Stimulated activated CD4-positive, alpha-beta T cell treated with anti-CD3 and anti-CD28 coated beads, Interleukin-1b, Interleukin-23, amount 100 ng/mL, for 1 hour (primary cell): ENCODE results near the gene DIAPH2.

Experiments used
- DNase-seq, 2 donors: peaks; one replicate each; pipeline ENCODE4 v3.0.0-alpha.2; 2020; ENCODE audit warnings: low read depth in 2 of 2

Gene DIAPH2

DNA sequence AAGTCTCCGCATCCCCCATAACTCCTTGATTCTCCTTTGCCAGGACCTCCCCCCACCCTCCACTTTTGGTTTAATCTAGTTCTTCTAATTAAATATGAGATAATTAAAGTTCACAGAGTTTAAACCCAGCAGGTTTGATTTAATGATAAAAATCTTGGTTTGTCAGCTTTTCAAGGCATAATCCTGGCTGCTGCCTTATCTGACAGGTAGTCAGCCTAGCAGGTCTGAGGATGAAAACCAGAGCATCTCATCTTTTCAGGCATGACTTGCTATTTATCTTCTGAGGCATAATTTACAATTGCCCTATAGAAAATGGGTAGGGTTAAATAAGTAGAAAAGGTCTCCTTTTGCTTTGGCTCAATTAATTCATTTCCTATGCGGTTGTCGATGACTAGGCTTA, 790.3 kb downstream of the DIAPH2 start:
- DNase-seq = no peak

DNA sequence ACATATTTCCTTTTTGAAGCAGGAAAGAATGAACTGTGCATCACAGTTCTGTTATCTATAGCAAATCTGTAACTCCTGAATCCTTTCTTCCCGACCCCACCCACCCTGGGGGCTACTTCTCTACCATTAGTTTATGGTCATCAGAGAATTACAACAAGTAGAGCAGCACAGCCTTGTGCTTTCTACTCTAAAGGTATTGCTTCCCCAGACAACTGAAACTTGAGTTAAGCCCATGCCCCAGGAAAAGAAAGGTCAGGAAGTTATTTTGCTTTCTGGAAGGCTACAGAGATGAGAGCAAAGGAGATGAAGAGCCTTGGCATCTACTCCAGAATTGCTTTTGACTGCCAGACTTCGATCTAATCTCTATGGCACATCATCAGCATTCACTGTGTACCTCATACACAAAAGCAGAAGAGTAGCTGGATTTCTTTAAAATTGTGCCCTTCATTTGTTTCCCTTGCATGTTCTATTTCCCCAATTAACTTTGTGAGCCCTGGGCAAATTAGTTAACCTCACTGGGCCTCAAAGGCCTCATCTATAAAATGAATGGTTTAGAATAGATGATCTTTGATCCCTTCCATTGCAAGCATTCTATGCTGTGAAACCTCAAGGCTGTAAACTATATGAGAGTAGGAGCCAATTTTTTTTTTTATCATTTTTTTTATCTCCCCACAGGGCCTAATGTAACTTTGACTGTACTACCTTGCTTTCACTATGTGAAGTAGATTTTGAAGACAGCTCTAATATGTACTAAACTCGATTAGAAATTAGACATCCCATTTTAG, 794.7 kb downstream of the DIAPH2 start:
- no peak for DNase-seq

DNA sequence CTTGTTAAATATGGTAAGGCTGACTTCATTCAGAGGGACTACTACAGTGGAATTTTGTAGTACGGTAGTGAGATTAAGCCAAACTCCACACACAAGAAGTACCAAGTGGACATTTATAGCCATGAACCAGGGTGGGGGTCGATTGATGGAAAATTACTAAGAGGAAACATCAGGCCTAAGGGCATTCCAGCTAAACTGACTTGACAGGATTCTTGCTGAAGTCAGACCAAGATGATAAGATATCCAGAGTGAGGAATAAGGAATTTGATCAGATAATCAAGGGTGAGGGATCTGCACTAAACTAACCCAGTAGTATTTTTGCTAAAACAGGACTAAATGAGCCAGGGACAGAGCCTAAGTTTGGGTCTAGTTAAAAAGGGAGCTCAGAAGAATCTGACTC, 796.6 kb downstream of the DIAPH2 start:
- no peak for DNase-seq

DNA sequence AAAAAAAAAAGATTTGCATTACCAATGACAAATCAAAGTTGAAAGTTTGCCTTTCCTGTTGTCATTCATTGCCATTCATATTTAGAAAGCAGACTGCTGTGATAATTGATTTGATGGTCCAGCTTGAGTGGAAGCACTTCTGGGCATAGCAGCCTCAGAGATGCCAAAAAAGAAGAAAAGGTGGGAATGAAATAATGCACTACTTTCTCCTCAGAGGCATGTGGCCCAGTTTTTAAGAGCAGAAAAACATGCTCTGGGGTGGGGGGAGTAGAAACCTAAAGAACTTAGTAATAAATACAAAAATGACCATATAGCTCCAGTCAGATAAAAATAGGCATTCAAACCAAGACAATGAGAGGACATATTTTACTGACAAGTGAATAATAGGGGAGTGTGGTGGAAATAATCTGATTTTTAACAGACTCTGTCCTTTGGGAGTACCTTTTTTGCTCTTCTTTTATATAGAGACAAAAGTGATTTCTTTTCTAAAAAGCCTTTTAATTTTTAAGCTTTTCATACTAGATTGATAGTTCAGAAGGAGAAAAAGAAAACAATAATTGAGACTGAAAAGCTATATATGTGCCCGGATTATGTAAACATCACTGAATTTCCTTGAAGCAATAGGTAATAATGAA, 798.1 kb downstream of the DIAPH2 start:
- no peak for DNase-seq

DNA sequence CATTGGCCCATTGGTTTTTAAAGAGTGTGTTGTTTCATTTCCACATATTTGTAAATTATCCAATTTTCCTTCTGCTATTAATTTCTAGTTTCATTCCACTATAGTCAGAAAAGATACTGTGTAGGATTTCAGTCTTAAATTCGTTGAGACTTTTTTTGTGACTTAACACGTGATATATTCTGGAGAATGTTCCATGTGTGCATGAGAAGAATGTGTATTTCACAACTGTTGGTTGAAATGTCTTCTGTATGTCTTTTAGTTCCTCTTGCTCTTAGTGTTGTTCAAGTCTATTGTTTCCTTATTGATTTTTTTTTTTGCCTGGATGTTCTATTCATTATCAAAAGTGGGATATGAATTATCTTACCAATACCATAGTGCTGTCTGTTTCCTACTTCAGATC, 806.0 kb downstream of the DIAPH2 start:
- DNase-seq = no peak

DNA sequence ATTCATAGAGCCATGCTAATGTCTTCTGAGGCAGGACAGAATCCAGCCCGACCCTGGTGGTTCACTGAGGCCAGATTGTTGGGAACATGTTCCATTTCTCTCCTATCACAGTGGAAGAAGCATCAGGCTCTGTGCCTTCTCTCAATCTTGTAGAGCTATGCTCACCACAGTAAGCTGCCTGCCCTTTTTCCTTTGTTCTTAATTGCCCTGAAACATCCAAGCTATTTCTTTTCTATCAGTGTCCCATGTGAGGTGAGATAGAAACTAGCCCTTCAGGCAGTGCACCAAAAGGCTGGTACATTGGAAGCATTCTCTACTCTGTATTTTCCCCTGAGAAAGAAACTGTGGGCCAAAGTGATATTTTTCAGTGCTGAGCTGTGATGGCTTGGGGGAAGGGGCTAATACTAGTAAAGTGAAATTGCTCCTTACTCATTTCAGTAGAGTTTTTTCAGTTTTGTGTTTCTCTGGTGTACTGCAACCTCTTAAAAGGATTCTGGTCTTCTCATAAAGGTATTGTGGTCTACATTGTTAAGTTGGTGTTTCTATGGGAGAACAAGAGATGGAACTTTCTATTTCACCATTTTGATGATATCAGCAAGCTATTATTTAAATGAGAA, 810.2 kb downstream of the DIAPH2 start:
- DNase-seq = no peak

DNA sequence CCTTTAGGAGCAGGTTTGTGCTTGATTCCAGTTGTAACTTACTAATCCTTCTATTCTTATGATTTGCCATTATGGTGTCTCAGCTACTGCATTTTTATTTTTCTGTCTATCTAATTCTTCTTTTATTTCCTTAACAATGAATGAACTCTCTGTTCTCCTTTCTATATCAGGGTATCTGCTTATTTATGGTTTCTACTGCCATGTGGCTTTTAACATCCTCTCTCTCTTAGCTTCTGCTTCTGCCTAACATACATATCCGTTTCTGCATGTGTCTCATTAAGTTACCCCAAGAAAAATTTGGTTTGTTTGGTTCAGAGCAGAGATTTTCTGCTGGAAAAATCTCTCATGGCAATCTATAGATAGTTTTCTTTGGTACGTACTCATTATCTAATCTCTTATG, 813.5 kb downstream of the DIAPH2 start:
- DNase-seq = no peak

DNA sequence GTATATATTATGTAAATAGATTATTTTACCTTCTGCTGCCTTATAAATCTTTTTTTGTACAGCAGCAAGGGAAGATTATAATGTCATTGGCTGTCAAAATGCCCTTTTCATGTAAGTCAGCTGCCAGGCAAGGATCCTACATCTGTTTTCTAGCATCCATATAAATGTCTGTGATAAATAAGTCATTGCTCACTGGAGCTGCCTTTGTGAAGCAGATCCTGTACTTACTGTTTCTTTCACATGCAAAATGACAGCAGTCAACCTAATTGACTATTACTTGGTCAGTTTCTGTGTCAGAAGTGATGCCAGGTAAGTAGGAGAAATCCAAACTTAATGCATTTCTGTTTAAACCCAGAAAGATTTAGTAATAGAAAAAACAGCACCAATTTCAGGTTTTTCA, 819.8 kb downstream of the DIAPH2 start:
- DNase-seq = no peak

DNA sequence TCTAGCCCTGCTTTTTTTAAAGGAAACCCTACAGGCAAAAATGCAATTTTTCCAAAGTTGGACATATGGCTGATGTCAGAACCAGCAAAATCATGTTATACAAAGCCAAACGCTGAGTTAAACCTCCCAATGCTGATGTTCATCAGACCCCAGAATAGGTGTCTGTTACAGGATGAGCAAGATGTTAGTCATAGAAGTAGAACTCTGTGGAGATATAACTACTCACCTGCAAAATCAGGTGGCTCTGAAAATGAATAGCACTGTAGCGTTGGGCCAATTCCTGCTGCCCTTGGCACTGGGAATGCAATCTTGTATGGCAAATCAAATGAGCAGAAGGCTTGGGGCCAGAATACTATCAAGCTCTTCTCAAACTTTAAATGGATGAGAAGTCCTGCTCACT, 833.1 kb downstream of the DIAPH2 start:
- DNase-seq = no peak

DNA sequence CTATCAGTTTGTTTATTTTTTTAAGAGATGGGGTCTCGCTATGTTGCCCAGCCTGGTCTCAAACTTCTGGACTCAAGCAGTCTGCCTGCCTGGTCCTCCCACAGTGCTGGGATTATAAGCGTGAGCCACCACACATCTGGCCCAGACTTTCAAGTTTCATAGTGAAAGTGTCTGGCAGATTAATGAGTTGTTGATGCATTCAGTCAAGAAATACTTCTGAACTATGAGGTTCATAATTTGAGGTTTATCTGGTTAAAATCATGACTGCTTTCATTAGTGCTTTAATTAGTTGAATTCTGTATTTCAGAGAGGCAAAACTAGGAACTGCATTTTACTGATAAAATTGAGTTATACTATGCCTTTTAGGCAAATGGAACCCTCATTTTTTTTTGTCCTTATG, 837.7 kb downstream of the DIAPH2 start:
- DNase-seq = no peak

DNA sequence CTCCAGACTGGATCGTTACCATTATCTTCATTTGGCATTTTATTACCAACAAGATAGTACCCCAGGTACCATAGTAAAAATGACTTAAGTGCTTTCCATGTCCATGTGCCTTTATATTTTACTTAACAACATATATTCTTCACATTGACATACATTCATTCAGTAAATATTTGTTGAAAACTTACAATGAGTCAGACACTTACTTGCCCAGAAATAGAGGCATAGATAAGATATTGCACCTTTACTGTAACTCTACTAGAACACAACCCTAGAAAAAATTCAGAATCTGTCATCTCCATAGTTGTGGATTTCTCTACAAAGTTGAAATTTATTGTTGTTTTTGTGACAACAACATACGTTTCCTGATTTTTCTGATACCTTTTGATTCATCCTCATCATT, 839.7 kb downstream of the DIAPH2 start:
- no peak for DNase-seq

DNA sequence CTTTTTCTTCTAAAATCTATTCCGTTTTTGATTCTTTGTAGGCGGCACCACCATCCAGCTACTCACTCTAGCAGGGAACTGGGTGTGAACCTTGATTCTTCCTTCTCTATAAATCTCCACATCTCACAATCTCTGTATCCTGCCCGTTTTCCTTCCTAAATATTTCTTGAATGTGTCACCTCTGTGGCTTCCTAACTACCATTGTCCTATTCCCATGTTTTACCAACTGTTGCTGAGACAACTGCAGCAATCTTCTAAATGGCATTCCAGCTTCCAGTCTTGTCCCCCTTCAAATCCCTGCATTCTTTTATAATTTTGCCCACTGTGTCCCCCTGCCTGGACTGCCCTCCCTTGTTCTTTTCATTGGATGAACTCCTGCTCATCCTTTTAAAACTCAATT, 840.4 kb downstream of the DIAPH2 start:
- DNase-seq = no peak

DNA sequence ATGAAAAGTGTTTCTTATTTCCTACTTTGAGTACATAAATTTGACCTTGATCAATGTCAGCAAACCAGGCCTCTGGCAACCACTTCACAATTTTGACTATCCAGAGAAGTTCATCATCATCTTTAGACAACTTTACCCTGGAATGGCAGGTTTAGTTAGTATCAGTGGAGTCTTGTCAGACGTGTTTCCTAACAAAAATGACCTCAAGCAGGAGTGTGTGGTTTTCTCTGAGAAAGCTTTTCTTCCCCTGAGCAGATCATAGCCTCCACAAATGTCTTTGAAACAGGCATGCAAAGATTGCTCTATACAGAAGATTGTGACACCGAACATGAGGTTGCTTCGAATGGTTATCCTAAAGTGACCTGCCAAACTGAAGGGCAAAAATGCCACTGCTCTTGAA, 841.3 kb downstream of the DIAPH2 start:
- DNase-seq = no peak

DNA sequence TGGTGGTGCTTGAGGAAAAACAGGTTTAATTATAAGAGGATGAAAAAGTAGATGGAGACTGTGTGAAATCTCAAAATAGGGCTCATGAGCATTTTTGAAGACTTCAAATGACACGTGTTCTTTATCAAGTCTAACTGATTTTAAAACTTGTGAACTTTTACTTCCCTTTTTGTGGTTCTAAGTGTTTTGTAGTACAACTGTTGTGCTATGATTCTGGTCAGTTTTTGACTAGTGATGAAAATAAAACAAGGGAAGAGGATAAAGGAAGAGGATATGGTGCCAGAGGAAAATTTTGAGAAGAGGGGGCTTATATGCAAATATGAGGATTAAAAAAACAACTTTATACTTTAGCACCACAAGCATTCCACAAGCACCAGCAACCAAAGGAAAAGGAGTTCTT, 843.1 kb downstream of the DIAPH2 start:
- DNase-seq = no peak

DNA sequence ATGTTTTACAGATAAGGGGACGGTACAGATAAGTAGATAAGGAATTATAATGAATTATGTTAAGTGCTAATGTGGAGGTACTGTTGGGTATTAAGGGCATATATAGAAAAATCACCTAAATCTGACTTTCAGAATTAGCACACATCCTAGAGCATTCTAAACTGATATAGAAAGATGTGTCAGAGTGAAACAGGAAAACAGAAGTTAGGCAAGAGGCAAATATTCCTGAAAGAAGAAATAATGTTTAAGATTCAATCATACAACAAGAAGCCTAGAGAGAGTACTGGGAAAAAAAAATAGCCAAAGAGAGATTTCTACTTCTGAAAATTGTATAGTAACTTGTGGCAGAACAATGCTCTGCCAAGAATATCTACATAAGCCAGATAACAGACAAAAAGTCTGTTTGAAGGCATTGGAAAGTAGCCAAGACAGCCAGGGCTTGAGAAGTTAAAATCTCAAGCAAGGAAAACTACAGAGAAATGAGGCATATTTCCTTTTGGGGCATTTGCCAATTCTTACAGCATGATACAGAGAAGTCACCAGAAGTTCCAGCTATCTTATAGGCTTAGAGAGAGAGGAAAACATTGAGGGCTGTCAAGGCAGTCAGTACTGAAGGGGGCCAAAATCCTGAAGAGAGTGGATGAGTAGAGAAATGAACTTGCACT, 845.0 kb downstream of the DIAPH2 start:
- no peak for DNase-seq

DNA sequence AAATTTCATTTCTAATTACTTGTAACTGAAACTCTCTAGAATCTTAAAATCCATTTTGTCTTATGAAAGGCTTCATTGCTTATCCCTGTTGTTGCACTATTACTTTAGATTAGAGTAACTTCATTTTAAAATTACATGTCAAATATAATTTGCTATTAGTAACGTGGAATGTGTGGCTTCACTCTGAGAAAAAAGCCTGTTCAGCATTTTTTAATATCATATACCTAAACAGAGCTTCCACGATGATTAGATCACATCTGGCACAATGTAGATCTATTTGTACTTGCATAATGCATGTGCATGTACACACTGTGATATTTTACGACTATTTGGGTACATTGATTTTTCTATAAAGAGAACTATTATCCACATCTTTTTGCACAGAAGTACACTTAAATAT, 847.2 kb downstream of the DIAPH2 start:
- no peak for DNase-seq

DNA sequence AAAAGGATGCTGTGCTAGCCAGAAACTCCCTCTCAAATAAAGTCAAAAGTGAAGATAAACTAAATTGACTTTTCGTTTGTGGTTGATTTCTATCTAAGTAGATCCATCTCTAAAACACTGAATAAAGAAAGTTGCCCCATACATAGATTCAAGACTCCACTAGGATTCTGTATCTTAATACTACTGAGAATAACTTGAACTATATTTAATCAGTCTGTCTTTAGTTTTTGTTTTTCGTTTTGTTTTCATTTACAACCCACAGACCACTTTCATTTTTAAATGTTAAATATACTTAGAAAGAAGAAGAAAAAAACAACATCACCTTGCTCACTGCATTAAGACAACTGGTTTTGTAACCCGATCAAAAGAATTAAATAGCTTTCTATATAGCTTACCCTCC, 854.1 kb downstream of the DIAPH2 start:
- DNase-seq = no peak

DNA sequence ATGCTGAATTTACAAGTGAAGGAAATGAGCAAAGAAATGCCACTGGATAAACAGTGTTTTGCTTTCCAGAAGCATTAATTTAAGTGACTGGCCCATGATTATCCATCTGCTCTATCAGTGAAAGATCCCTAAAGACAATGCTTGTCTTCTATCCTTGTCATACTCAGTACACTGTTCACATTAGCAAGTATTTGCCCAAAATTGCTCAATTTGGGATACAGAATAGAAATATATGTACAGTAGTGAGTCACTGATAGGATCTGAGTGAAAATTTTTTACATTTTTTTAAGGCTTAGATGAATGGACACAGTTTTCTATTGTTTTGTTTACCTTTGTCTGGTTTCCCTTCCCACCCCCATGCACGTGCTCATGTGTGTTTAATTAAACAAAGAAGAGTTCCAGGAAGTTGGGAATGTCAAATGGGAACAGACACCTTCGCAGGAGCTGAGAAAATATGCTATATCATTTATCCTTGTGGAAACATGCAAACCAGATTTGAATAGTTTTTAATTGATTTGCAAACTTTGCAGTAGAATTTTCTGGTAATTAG, 855.4 kb downstream of the DIAPH2 start:
- no peak for DNase-seq

DNA sequence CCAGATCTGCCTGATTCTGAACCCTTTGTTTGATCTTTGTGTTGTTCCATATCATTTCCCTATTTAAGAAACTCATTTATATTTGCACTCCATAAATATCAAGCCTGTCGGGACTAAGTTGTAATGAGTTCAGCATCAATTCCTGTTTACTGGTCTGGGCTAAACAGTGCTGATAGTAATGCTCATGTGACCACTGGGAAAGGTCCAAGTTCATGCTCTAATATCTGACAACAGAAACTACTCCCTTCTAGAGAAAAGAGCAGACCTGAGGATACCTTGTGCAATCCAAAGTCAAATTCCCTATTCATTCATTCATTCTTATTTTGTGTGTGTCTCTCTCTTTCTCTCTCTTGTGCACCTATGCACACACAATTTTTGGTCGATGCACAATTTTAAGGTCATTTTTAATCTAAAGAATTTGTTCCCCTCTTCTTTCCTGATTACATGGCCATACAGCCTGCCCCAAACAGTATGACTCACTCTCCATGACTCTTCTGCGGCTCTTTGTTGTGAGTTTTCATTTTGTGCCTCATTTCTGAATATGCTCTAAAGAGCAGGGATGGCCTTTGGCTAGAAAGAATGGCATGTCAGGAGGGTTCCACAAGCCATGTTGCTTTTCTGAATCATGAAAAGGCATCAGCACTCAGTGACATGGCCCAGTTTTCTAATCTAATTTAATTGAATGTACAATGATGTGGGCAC, 863.4 kb downstream of the DIAPH2 start:
- DNase-seq = no peak

DNA sequence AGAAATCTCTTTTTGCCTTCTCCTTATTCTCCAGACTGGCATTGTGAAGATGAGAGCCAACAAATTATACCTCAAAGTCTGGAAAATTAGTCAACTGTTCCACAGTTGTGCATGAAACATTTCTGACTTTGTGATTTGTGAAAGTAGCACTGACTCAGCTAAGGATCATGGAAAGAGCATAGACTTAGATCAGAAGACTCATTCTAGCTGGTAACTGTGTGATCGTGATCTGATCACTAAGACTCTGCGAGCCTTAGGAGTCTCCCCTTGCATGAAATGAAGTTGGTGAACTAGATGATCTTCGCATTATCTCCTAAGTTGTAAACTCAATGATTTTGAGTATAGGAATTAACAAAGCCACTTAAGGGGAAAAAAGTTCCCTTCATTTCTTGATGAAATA, 867.2 kb downstream of the DIAPH2 start:
- no peak for DNase-seq

DNA sequence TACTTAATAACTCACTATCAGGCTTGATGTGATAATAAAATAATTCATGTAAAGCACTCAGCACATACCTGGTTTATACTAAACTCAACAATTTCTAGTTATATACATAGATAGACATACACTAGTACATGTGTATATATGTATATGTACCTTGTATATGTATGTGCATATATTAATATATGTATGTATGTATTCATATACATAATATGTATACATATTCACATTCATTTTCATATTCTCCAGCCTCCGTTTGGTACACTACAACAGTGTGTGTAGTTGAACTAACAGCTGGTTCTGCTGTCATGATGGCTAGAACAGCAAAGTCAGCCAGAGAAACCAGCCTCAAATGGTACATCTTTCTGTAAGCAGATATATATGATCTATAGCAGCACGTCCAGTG, 869.2 kb downstream of the DIAPH2 start:
- no peak for DNase-seq

DNA sequence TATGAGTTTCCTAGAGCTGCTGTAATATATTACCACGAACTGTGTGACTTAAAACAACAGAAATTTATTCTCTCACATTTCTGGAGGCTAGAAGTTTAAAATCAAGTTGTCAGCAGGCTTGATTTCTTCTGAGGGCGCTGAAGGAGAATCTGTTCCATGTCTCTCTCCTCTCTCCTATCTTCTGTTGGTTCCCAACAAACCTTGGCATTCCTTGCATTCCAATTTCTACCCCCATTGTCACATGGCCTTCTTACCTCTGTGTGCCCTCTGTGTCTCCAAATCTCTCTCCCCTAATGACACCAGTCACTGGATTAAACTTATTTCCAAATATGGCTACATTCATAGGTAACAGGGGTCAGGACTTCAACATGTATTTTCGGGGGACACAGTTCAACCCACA, 871.7 kb downstream of the DIAPH2 start:
- no peak for DNase-seq
